ENCODE data around the gene ELF2. TPM values are rescaled to one million over a fixed set of nuclear protein-coding genes. Genes with fewer than 3 reads are reported as not detected.

Gene ELF2
- total RNA-seq, 1 experiment from 2014 or later: 26.5 TPM

DNA sequence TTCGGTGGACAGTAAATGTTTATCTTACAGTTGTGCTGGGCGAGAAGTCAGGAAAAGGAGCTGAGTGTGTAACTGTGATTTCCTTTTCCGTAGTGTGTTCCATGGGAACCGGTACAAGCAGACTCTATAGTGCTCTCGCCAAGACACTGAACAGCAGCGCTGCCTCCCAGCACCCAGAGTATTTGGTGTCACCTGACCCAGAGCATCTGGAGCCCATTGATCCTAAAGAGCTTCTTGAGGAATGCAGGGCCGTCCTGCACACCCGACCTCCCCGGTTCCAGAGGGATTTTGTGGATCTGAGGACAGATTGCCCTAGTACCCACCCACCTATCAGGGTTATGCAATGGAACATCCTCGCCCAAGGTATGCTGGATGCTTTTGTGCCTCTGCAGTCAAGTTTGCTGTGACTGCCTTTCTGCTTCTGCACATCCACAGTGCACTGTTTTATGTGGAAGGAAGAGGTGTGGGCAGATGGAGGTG lies 134.0 kb downstream of the ELF2 start:
- peaks cover 65% of the 10 kb centered on the region for H3K36me3 Mint-ChIP-seq (ENCODE audit: insufficient read depth, unreplicated experiment)
- no peaks in the 10 kb centered on the region for H3K4me1 Mint-ChIP-seq (ENCODE audit: insufficient read depth, unreplicated experiment)
- H3K9me3 Mint-ChIP-seq (ENCODE audit: unreplicated experiment): no peaks in the 10 kb centered on the region
- H3K27me3 Mint-ChIP-seq (ENCODE audit: insufficient read depth, unreplicated experiment): no peaks in the 10 kb centered on the region
- BruUV-seq (replicated peaks): no TSS peak
- CTCF ChIA-PET: interaction anchor here (0.7 to 9.1 kb wide), 4 partner anchors 12 to 185 kb away, joined by 3 to 58 read pairs (median 6); no protein-coding TSS in a partner anchor
- TF ChIP-seq, protein P1, sequence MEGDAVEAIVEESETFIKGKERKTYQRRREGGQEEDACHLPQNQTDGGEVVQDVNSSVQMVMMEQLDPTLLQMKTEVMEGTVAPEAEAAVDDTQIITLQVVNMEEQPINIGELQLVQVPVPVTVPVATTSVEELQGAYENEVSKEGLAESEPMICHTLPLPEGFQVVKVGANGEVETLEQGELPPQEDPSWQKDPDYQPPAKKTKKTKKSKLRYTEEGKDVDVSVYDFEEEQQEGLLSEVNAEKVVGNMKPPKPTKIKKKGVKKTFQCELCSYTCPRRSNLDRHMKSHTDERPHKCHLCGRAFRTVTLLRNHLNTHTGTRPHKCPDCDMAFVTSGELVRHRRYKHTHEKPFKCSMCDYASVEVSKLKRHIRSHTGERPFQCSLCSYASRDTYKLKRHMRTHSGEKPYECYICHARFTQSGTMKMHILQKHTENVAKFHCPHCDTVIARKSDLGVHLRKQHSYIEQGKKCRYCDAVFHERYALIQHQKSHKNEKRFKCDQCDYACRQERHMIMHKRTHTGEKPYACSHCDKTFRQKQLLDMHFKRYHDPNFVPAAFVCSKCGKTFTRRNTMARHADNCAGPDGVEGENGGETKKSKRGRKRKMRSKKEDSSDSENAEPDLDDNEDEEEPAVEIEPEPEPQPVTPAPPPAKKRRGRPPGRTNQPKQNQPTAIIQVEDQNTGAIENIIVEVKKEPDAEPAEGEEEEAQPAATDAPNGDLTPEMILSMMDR (IDR thresholded peaks at IDR 0.05; ENCODE audit: unreplicated experiment): no peak
- DNase-seq (ENCODE audit: unreplicated experiment): no peak
- H3K27ac Mint-ChIP-seq (ENCODE audit: low read depth, unreplicated experiment): no peak overlapping the region
- POLR2A ChIA-PET: interaction anchor here (0.6 to 0.7 kb wide), 2 partner anchors 47 to 101 kb away, joined by 3 to 4 read pairs; no protein-coding TSS in a partner anchor
- H3K4me3 Mint-ChIP-seq (ENCODE audit: unreplicated experiment): no peak overlapping the region
- intact Hi-C loops (cut with micrococcal nuclease): no loop called here

DNA sequence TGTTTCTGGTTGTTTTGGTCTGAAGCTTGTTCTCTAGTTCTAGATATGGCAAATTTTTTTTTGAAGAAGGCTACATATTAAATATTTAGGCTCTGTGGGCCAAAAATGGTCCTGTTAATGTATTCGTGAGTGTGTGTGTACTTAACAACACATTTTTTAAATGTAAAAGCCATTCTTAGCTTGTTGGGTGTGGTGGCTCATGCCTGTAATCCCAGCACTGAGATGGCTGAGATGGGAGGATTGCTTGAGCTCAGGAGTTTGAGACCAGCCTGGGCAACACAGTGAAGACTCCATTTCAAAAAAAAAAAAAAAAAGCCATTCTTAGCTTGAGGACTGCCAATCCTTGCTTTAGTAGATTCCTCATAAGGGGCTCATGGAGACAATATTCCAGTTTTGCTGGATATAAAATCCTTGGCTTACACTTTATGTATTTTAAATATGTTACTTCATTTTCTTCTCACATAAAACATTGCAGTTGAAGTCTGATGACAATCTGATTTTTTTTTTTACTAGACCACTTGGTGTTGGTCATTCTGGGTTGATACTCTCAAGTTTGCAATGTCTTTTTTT lies 138.1 kb downstream of the ELF2 start:
- peaks cover 38% of the 10 kb centered on the region for H3K36me3 Mint-ChIP-seq (ENCODE audit: insufficient read depth, unreplicated experiment)
- TF ChIP-seq, protein P1 (IDR thresholded peaks at IDR 0.05; ENCODE audit: unreplicated experiment): no peak
- H3K9me3 Mint-ChIP-seq (ENCODE audit: unreplicated experiment): no peaks in the 10 kb centered on the region
- H3K4me1 Mint-ChIP-seq (ENCODE audit: insufficient read depth, unreplicated experiment): peaks cover 9% of the 10 kb centered on the region
- ChIA-PET POLR2A (interaction anchor here (1.6 kb wide), 1 partner anchor 45 kb away, joined by 5 read pairs; no protein-coding TSS in a partner anchor), CTCF (interaction anchor here (1.2 to 9.1 kb wide), 2 partner anchors 8 to 257 kb away, joined by 4 to 58 read pairs; no protein-coding TSS in a partner anchor)
- H3K27me3 Mint-ChIP-seq (ENCODE audit: insufficient read depth, unreplicated experiment): no peaks in the 10 kb centered on the region
- intact Hi-C loops (cut with micrococcal nuclease): no loop called here
- no peak overlapping the region for H3K27ac Mint-ChIP-seq (ENCODE audit: low read depth, unreplicated experiment)
- no peak for DNase-seq (ENCODE audit: unreplicated experiment)
- BruUV-seq (replicated peaks): no TSS peak
- H3K4me3 Mint-ChIP-seq (ENCODE audit: unreplicated experiment): no peak overlapping the region

DNA sequence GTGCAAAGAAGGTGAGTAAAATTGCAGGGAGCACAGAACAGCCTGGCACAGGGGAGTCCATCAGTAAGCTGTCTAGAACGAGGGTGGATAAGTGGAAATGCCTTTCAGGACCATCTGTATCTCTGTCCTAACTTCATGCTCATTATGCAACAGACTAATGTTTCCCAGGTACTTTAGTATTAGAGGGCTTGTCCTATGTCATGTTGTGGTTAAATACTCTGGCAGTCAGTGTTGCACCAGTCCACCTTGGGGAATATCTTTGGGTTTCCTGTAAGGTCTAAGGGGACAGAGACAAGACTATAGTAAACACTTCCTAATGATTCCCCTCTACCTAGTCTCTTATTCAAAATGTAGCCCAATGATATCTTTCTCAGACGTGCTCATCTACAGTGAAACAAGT lies 140.1 kb downstream of the ELF2 start:
- H3K27me3 Mint-ChIP-seq (ENCODE audit: insufficient read depth, unreplicated experiment): no peaks in the 10 kb centered on the region
- no peak for DNase-seq (ENCODE audit: unreplicated experiment)
- TF ChIP-seq, protein P1 (IDR thresholded peaks at IDR 0.05; ENCODE audit: unreplicated experiment): no peak
- intact Hi-C loops (cut with micrococcal nuclease): no loop called here
- no peaks in the 10 kb centered on the region for H3K9me3 Mint-ChIP-seq (ENCODE audit: unreplicated experiment)
- BruUV-seq (replicated peaks): no TSS peak
- CTCF ChIA-PET: no interaction called here
- POLR2A ChIA-PET: no interaction called here
- no peak overlapping the region for H3K27ac Mint-ChIP-seq (ENCODE audit: low read depth, unreplicated experiment)
- H3K36me3 Mint-ChIP-seq (ENCODE audit: insufficient read depth, unreplicated experiment): peaks cover 20% of the 10 kb centered on the region
- no peak overlapping the region for H3K4me3 Mint-ChIP-seq (ENCODE audit: unreplicated experiment)
- H3K4me1 Mint-ChIP-seq (ENCODE audit: insufficient read depth, unreplicated experiment): peaks cover 9% of the 10 kb centered on the region

DNA sequence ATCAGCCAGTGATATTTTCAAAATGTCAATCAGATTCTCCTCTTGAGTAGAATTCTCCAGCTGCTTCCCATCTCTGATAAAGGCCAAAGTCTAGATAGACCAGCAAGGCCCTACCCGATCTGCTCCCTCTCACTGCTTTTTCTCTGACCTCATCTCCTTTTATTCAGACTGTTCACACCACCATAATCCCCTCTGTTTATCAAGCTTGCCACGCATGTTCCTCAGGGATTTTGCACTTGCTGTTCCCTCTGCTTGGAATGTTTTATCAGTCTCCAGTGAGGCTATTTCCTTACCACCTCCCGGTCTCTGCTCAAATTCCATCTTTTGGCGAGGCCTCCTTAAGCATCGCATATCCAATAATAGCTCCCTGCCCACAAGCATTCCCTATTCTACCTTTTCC lies 141.4 kb downstream of the ELF2 start:
- no peak for DNase-seq (ENCODE audit: unreplicated experiment)

More for the DNA sequence above, 141.4 kb downstream of the ELF2 start:
- no TSS peak for BruUV-seq (replicated peaks)
- TF ChIP-seq, protein P1 (IDR thresholded peaks at IDR 0.05; ENCODE audit: unreplicated experiment): no peak
- intact Hi-C loops (cut with micrococcal nuclease): no loop called here
- Mint-ChIP-seq H3K4me3 (ENCODE audit: unreplicated experiment) (no peak overlapping the region), H3K36me3 (ENCODE audit: insufficient read depth, unreplicated experiment) (peaks cover 21% of the 10 kb centered on the region), H3K9me3 (ENCODE audit: unreplicated experiment) (no peaks in the 10 kb centered on the region), H3K4me1 (ENCODE audit: insufficient read depth, unreplicated experiment) (peaks cover 13% of the 10 kb centered on the region), H3K27ac (ENCODE audit: low read depth, unreplicated experiment) (peak overlapping the region; percentile 44), H3K27me3 (ENCODE audit: insufficient read depth, unreplicated experiment) (no peaks in the 10 kb centered on the region)
- ChIA-PET CTCF (interaction anchor here (0.6 kb wide), 1 partner anchor 9 kb away, joined by 3 read pairs; no protein-coding TSS in a partner anchor), POLR2A (interaction anchor here (0.6 to 1.1 kb wide), 4 partner anchors 9 to 24 kb away, joined by 3 to 4 read pairs (median 4); no protein-coding TSS in a partner anchor)

Measured in MCF 10A (cell line).